ENCODE results near the gene UNCX.

Gene UNCX

GRCh38 chr7:1233333-1234048 is 819 bp downstream of the UNCX start:
- no peak for DNase-seq

GRCh38 chr7:1234049-1234880 is 1.6 kb downstream of the UNCX start:
- no peak for DNase-seq

GRCh38 chr7:1234881-1235500 is 2.3 kb downstream of the UNCX start:
- no peak for DNase-seq

- no peak for DNase-seq
Observed at GRCh38 chr7:1235501-1236131, 2.9 kb downstream of the UNCX start.

GRCh38 chr7:1236132-1236661 is 3.5 kb downstream of the UNCX start:
- no peak for DNase-seq

GRCh38 chr7:1236831-1237701 is 4.4 kb downstream of the UNCX start:
- no peak for DNase-seq

- DNase-seq = no peak
Observed at GRCh38 chr7:1237704-1238255, 5.1 kb downstream of the UNCX start.

GRCh38 chr7:1238450-1238882 is 5.8 kb downstream of the UNCX start:
- DNase-seq = no peak

GRCh38 chr7:1238931-1239802 is 6.5 kb downstream of the UNCX start:
- DNase-seq = no peak

GRCh38 chr7:1239803-1240516 is 7.3 kb downstream of the UNCX start:
- no peak for DNase-seq

GRCh38 chr7:1240517-1241257 is 8.0 kb downstream of the UNCX start:
- no peak for DNase-seq

GRCh38 chr7:1241258-1241602 is 8.6 kb downstream of the UNCX start:
- DNase-seq = no peak

- no peak for DNase-seq
Observed at GRCh38 chr7:1241603-1242255, 9.1 kb downstream of the UNCX start.

GRCh38 chr7:1242256-1242605 is 9.6 kb downstream of the UNCX start:
- no peak for DNase-seq

- no peak for DNase-seq
Observed at GRCh38 chr7:1242606-1243289, 10.1 kb downstream of the UNCX start.

- no peak for DNase-seq
Observed at GRCh38 chr7:1243290-1243963, 10.8 kb downstream of the UNCX start.

GRCh38 chr7:1243964-1244416 is 11.3 kb downstream of the UNCX start:
- no peak for DNase-seq
